SW480 (cell line): ENCODE data around the gene DAB1.

Experiments used
- DNase-seq: peaks from one replicate; pipeline ENCODE4 v3.0.0-alpha.2; 2016; ENCODE audit warnings: low spot score

DAB1 gene

GRCh38 chr1:57163325-57163724 lies 260.5 kb downstream of the DAB1 start:
- DNase-seq = no peak

GRCh38 chr1:57162607-57163261 lies 261.1 kb downstream of the DAB1 start:
- DNase-seq = no peak

GRCh38 chr1:57160594-57160993 lies 263.3 kb downstream of the DAB1 start:
- no peak for DNase-seq

GRCh38 chr1:57158604-57158998 lies 265.3 kb downstream of the DAB1 start:
- DNase-seq = no peak

GRCh38 chr1:57157818-57158603 lies 265.8 kb downstream of the DAB1 start:
- DNase-seq = no peak

GRCh38 chr1:57156907-57157306 lies 267.0 kb downstream of the DAB1 start:
- DNase-seq = no peak

GRCh38 chr1:57146100-57146499 lies 277.8 kb downstream of the DAB1 start:
- DNase-seq = no peak

GRCh38 chr1:57142999-57143398 lies 280.9 kb downstream of the DAB1 start:
- no peak for DNase-seq

GRCh38 chr1:57142169-57142568 lies 281.7 kb downstream of the DAB1 start:
- no peak for DNase-seq

- no peak for DNase-seq
Measured at GRCh38 chr1:57138432-57139078, 285.3 kb downstream of the DAB1 start.

GRCh38 chr1:57137980-57138379 lies 285.9 kb downstream of the DAB1 start:
- DNase-seq = no peak

- no peak for DNase-seq
Measured at GRCh38 chr1:57134803-57135202, 289.1 kb downstream of the DAB1 start.

- no peak for DNase-seq
Measured at GRCh38 chr1:57133686-57134085, 290.2 kb downstream of the DAB1 start.

GRCh38 chr1:57132993-57133622 lies 290.8 kb downstream of the DAB1 start:
- DNase-seq = no peak

GRCh38 chr1:57131701-57132394 lies 292.0 kb downstream of the DAB1 start:
- no peak for DNase-seq

- DNase-seq = no peak
Measured at GRCh38 chr1:57131257-57131656, 292.6 kb downstream of the DAB1 start.

- DNase-seq = no peak
Measured at GRCh38 chr1:57129865-57130264, 294.0 kb downstream of the DAB1 start.

- DNase-seq = no peak
Measured at GRCh38 chr1:57127976-57128375, 295.9 kb downstream of the DAB1 start.

- DNase-seq = no peak
Measured at GRCh38 chr1:57124768-57125446, 299.0 kb downstream of the DAB1 start.

- no peak for DNase-seq
Measured at GRCh38 chr1:57124170-57124569, 299.7 kb downstream of the DAB1 start.

GRCh38 chr1:57122031-57122430 lies 301.8 kb downstream of the DAB1 start:
- DNase-seq = no peak
